OCI-LY3 (cell line): Measurements from ENCODE around the gene ARAP1.

Experiments
- H2AFZ ChIP-seq: fragments of 200-600, 300-600 bp; shearing (Covaris generic); 2 replicates; pipeline ENCODE4 v1.6.0; 2014; ENCODE audit warnings: antibody characterized with exemption, low read depth, low read length
- H3K27ac ChIP-seq: fragments of 200-600, 300-600 bp; sonication (generic); 2 replicates; pipeline ENCODE4 v1.5.1; 2014; ENCODE audit warnings: mild to moderate bottlenecking, low read length, moderate library complexity, mixed read lengths
- H3K27me3 ChIP-seq: fragments of 200-600, 300-600 bp; sonication (generic); 2 replicates; pipeline ENCODE4 v1.6.1; 2014; ENCODE audit warnings: low read depth, low read length, mixed read lengths
- H3K36me3 ChIP-seq: fragments of 200-600, 300-600 bp; sonication (generic); replicated peaks from 2 replicates; pipeline ENCODE3; 2014; ENCODE audit warnings: low read depth, low read length, mixed read lengths
- H3K4me1 ChIP-seq: fragments of 300-600, 200-600 bp; sonication (generic); 2 replicates; pipeline ENCODE4 v1.6.1; 2014; ENCODE audit warnings: low read length, mixed read lengths
- H3K4me2 ChIP-seq: fragments of 200-600, 300-600 bp; sonication (generic); 2 replicates; pipeline ENCODE4 v1.6.1; 2014; ENCODE audit warnings: low read length, mixed read lengths
- H3K4me3 ChIP-seq: fragments of 300-600, 200-600 bp; sonication (generic); 2 replicates; pipeline ENCODE4 v1.5.1; 2014; ENCODE audit warnings: antibody characterized with exemption, mild to moderate bottlenecking, low read length, moderate library complexity
- H3K79me2 ChIP-seq: fragments of 300-600, 200-600 bp; shearing (Covaris generic); 2 replicates; pipeline ENCODE4 v1.6.1; 2014; ENCODE audit warnings: mild to moderate bottlenecking, low read length, mixed read lengths
- H3K9ac ChIP-seq: fragments of 300-600, 200-600 bp; shearing (Covaris generic); 2 replicates; pipeline ENCODE4 v1.6.0; 2014; ENCODE audit warnings: mild to moderate bottlenecking, low read length, moderate library complexity
- H3K9me3 ChIP-seq: fragments of 200-600, 300-600 bp; shearing (Covaris generic); 2 replicates; pipeline ENCODE4 v1.6.1; 2014; ENCODE audit warnings: low read length, mixed read lengths; ENCODE audit not compliant: insufficient read depth
- H4K20me1 ChIP-seq: fragments of 200-600, 300-600 bp; sonication (generic); 2 replicates; pipeline ENCODE4 v1.6.1; 2016; ENCODE audit warnings: low read length, mixed read lengths; ENCODE audit not compliant: insufficient read depth
- CTCF ChIP-seq: fragments of 200-600, 300-600 bp; sonication (generic); IDR thresholded peaks from 2 replicates; pipeline ENCODE4 v1.5.1; 2014; ENCODE audit warnings: antibody characterized with exemption, low read length, low read depth
- EZH2phosphoT487 ChIP-seq: fragments of 200-600 bp; shearing (Covaris generic); IDR thresholded peaks from 2 replicates; pipeline ENCODE4 v1.6.1; 2018; ENCODE audit warnings: antibody characterized with exemption, mixed run types, low read depth

The ARAP1 gene

GRCh38 chr11:72740562-72741428 is 11.4 kb downstream of the ARAP1 start:
- Histone ChIP-seq H3K9me3 (no peaks in the 10 kb centered on the region), H3K27ac (no peak overlapping the region)

GRCh38 chr11:72740060-72740424 is 12.2 kb downstream of the ARAP1 start:
- Histone ChIP-seq H3K4me1 (peaks cover 60% of the 10 kb centered on the region), H3K36me3 (peaks cover 4% of the 10 kb centered on the region), H3K79me2 (peaks cover 31% of the 10 kb centered on the region), H3K4me2 (peak overlapping the region; percentile 84), H3K9ac (no peak overlapping the region), H3K9me3 (no peaks in the 10 kb centered on the region), H4K20me1 (peaks cover 4% of the 10 kb centered on the region; the same call in 1 of the 2 replicates), H2AFZ (no peak overlapping the region), H3K4me3 (peak overlapping the region; percentile 74; the same call in 1 of the 2 replicates), H3K27me3 (no peaks in the 10 kb centered on the region), H3K27ac (peak overlapping the region; percentile 29; the same call in 1 of the 2 replicates)
- no peak for TF ChIP-seq EZH2phosphoT487
- no peak for TF ChIP-seq CTCF

More at GRCh38 chr11:72740562-72741428, 11.4 kb downstream of the ARAP1 start:
- Histone ChIP-seq H2AFZ (no peak overlapping the region), H4K20me1 (peaks cover 4% of the 10 kb centered on the region; the same call in 1 of the 2 replicates), H3K4me2 (no peak overlapping the region; the same call in 1 of the 2 replicates), H3K79me2 (peaks cover 27% of the 10 kb centered on the region), H3K9ac (no peak overlapping the region), H3K36me3 (peaks cover 4% of the 10 kb centered on the region), H3K4me1 (peaks cover 60% of the 10 kb centered on the region), H3K4me3 (no peak overlapping the region), H3K27me3 (no peaks in the 10 kb centered on the region)
- TF ChIP-seq EZH2phosphoT487, result no peak
- TF ChIP-seq CTCF, result no peak

GRCh38 chr11:72739240-72740059 is 12.8 kb downstream of the ARAP1 start:
- Histone ChIP-seq H3K4me2 (peak overlapping the region; percentile 84), H3K4me1 (peaks cover 57% of the 10 kb centered on the region), H3K27me3 (no peaks in the 10 kb centered on the region), H3K9ac (peak overlapping the region; percentile 69), H3K9me3 (no peaks in the 10 kb centered on the region), H2AFZ (no peak overlapping the region), H3K36me3 (peaks cover 4% of the 10 kb centered on the region), H4K20me1 (peaks cover 4% of the 10 kb centered on the region; the same call in 1 of the 2 replicates), H3K4me3 (peak overlapping the region; percentile 74), H3K27ac (peak overlapping the region; percentile 29), H3K79me2 (peaks cover 31% of the 10 kb centered on the region)
- TF ChIP-seq CTCF (no peak), EZH2phosphoT487 (no peak)
